A549 (cell line): ENCODE results near the gene MX2.

ENCODE experiments used
- EP300 ChIP-seq, 2 experiments: fragments of >200 bp; sonication (Bioruptor Twin); formaldehyde crosslinking; IDR thresholded peaks; 2 replicates in 1 of 2; 3 replicates in 1 of 2; pipeline ENCODE4 v1.6.1; 2016 to 2017
- KDM5A ChIP-seq: fragments of 200-600 bp; sonication (generic); IDR thresholded peaks from 2 replicates; pipeline ENCODE4 v1.6.1; 2016; ENCODE audit warnings: antibody characterized with exemption, mild to moderate bottlenecking
- MAFK ChIP-seq: fragments of 450-650 bp; IDR thresholded peaks from 2 replicates; pipeline ENCODE4 v1.6.1; 2014; ENCODE audit not compliant: partially characterized antibody
- POLR2A ChIP-seq: IDR thresholded peaks from 2 replicates; pipeline ENCODE4 v1.6.1; 2012; ENCODE audit warnings: mild to moderate bottlenecking, low read length
- RFX5 ChIP-seq: fragments of 450-650 bp; IDR thresholded peaks from 2 replicates; pipeline ENCODE4 v1.7.1; 2014; ENCODE audit warnings: antibody characterized with exemption, mild to moderate bottlenecking, moderate library complexity
- SMC3 ChIP-seq: fragments of >200 bp; sonication (Bioruptor Twin); formaldehyde crosslinking; IDR thresholded peaks from 3 replicates; pipeline ENCODE4 v1.6.1; 2018; ENCODE audit warnings: inconsistent platforms
- TP53 ChIP-seq: fragments of 250-450 bp; sonication (Bioruptor Pico); IDR thresholded peaks from 2 replicates; pipeline ENCODE4 v1.5.0; 2021; ENCODE audit warnings: mild to moderate bottlenecking, moderate library complexity
- TF ChIP-seq, protein P1 (sequence below): fragments of >200 bp; sonication (Bioruptor Twin); formaldehyde crosslinking; IDR thresholded peaks from 3 replicates; pipeline ENCODE4 v1.5.1; 2016

GRCh38 chr21:41422546-41423304, 60.9 kb downstream of the MX2 start:
- TF ChIP-seq EP300 (IDR thresholded peaks at IDR 0.05), result no peak
- TF ChIP-seq, protein P1, sequence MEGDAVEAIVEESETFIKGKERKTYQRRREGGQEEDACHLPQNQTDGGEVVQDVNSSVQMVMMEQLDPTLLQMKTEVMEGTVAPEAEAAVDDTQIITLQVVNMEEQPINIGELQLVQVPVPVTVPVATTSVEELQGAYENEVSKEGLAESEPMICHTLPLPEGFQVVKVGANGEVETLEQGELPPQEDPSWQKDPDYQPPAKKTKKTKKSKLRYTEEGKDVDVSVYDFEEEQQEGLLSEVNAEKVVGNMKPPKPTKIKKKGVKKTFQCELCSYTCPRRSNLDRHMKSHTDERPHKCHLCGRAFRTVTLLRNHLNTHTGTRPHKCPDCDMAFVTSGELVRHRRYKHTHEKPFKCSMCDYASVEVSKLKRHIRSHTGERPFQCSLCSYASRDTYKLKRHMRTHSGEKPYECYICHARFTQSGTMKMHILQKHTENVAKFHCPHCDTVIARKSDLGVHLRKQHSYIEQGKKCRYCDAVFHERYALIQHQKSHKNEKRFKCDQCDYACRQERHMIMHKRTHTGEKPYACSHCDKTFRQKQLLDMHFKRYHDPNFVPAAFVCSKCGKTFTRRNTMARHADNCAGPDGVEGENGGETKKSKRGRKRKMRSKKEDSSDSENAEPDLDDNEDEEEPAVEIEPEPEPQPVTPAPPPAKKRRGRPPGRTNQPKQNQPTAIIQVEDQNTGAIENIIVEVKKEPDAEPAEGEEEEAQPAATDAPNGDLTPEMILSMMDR, result no peak
- TF ChIP-seq POLR2A, result no peak
- no peak for TF ChIP-seq RFX5
- no peak for TF ChIP-seq KDM5A
- no peak for TF ChIP-seq SMC3
- TF ChIP-seq MAFK, result no peak
- TF ChIP-seq TP53, result no peak
